Measurements from ENCODE around the gene TMEM229A. TPM values are rescaled to one million over a fixed set of nuclear protein-coding genes. Genes with fewer than 3 reads are reported as not detected.

TMEM229A gene
- polyA plus RNA-seq, 1 donor (not counting 4 experiments of a cell fraction or from before 2014, with no cell fraction given), result not detected

- no peak overlapping the region for H2AFZ ChIP-seq (ENCODE audit: control insufficient read depth, low read length)
- H3K27me3 ChIP-seq (ENCODE audit: control insufficient read depth, extremely low read depth, insufficient read depth, low read length), result no peaks in the 10 kb centered on the region
- H3K9me3 ChIP-seq (ENCODE audit: control insufficient read depth, low read depth, low read length), result no peaks in the 10 kb centered on the region
- dilution Hi-C loops (cut with MboI; ENCODE audit: extremely low pct_ligation_motif_present, low sequenced_read_pairs), result no loop called here
- no peaks in the 10 kb centered on the region for H3K9me1 ChIP-seq (ENCODE audit: control insufficient read depth, extremely low read depth, insufficient read depth, low read length)
- TF ChIP-seq CTCF (optimal IDR thresholded peaks at IDR 0.05 in 1 of 3, IDR thresholded peaks at IDR 0.05 in 1 of 3, conservative IDR thresholded peaks at IDR 0.05 in 1 of 3; ENCODE audit: extremely low read depth in 1 of 3, insufficient read depth in 2 of 3, low read length in 3 of 3) (no peak), EZH2 (IDR thresholded peaks at IDR 0.05; ENCODE audit: low read length) (no peak)
- H4K20me1 ChIP-seq (ENCODE audit: control insufficient read depth, extremely low read depth, insufficient read depth, low read length), result no peaks in the 10 kb centered on the region
- FAIRE-seq (no peak), DNase-seq (ENCODE audit: low read depth, low spot score) (no peak)
- no peaks in the 10 kb centered on the region for H3K79me2 ChIP-seq (ENCODE audit: control insufficient read depth, insufficient read depth, low read length)
- H3K4me2 ChIP-seq (ENCODE audit: control insufficient read depth, extremely low read depth, insufficient read depth, low read depth, low read length), result no peak overlapping the region
- H3K4me3 ChIP-seq (ENCODE audit: control insufficient read depth in 2 of 3, extremely low read depth in 1 of 3, insufficient read depth in 2 of 3, low read depth in 1 of 3, low read length in 3 of 3), result no peak overlapping the region
- no peak overlapping the region for H3K27ac ChIP-seq (ENCODE audit: control insufficient read depth, insufficient read depth, low read length)
- no peak overlapping the region for H3K9ac ChIP-seq (ENCODE audit: control insufficient read depth, extremely low read depth, insufficient read depth, low read length)
- peaks cover 11% of the 10 kb centered on the region for H3K4me1 ChIP-seq (ENCODE audit: control insufficient read depth, extremely low read depth, insufficient read depth, low read length)
- H3K36me3 ChIP-seq (ENCODE audit: control insufficient read depth in 2 of 2, extremely low read depth in 1 of 2, insufficient read depth in 2 of 2, low read length in 2 of 2), result no peaks in the 10 kb centered on the region
These were observed 39.9 kb upstream of the TMEM229A start for GRCh38 chr7:124072603-124073309.

DNA sequence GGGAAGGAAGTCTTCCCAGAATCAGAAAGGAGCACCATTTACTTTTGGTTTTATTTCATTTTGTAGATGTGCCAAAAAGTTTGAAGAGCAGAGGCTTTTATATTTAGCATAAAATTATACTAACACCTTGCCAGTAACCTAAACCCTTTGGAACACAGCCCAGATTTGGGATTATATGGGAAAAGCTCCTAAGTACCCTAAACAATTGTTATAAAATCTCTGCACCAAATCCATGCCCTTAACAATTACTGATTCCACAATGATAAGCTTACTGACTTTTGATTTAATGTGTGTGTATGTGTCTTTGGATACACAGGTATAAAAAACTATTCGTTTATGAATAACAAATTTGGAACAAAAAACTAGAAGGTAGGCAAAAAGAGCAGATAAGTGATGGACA, 39.0 kb upstream of the TMEM229A start:
- dilution Hi-C loops (cut with MboI; ENCODE audit: extremely low pct_ligation_motif_present, low sequenced_read_pairs), result no loop called here
- FAIRE-seq, result no peak
- no peaks in the 10 kb centered on the region for H3K27me3 ChIP-seq (ENCODE audit: control insufficient read depth, extremely low read depth, insufficient read depth, low read length)

More for the DNA sequence above, 39.0 kb upstream of the TMEM229A start:
- no peaks in the 10 kb centered on the region for H3K36me3 ChIP-seq (ENCODE audit: control insufficient read depth in 2 of 2, extremely low read depth in 1 of 2, insufficient read depth in 2 of 2, low read length in 2 of 2)
- DNase-seq (ENCODE audit: low read depth, low spot score), result no peak
- no peaks in the 10 kb centered on the region for H3K9me3 ChIP-seq (ENCODE audit: control insufficient read depth, low read depth, low read length)
- H4K20me1 ChIP-seq (ENCODE audit: control insufficient read depth, extremely low read depth, insufficient read depth, low read length), result no peaks in the 10 kb centered on the region
- no peak overlapping the region for H2AFZ ChIP-seq (ENCODE audit: control insufficient read depth, low read length)
- TF ChIP-seq CTCF (optimal IDR thresholded peaks at IDR 0.05 in 1 of 3, IDR thresholded peaks at IDR 0.05 in 1 of 3, conservative IDR thresholded peaks at IDR 0.05 in 1 of 3; ENCODE audit: extremely low read depth in 1 of 3, insufficient read depth in 2 of 3, low read length in 3 of 3), result no peak
- TF ChIP-seq EZH2 (IDR thresholded peaks at IDR 0.05; ENCODE audit: low read length), result no peak
- H3K4me1 ChIP-seq (ENCODE audit: control insufficient read depth, extremely low read depth, insufficient read depth, low read length), result peaks cover 11% of the 10 kb centered on the region
- no peaks in the 10 kb centered on the region for H3K9me1 ChIP-seq (ENCODE audit: control insufficient read depth, extremely low read depth, insufficient read depth, low read length)
- no peak overlapping the region for H3K9ac ChIP-seq (ENCODE audit: control insufficient read depth, extremely low read depth, insufficient read depth, low read length)
- H3K4me3 ChIP-seq (ENCODE audit: control insufficient read depth in 2 of 3, extremely low read depth in 1 of 3, insufficient read depth in 2 of 3, low read depth in 1 of 3, low read length in 3 of 3), result no peak overlapping the region
- H3K27ac ChIP-seq (ENCODE audit: control insufficient read depth, insufficient read depth, low read length), result no peak overlapping the region
- H3K4me2 ChIP-seq (ENCODE audit: control insufficient read depth, extremely low read depth, insufficient read depth, low read depth, low read length), result no peak overlapping the region
- H3K79me2 ChIP-seq (ENCODE audit: control insufficient read depth, insufficient read depth, low read length), result no peaks in the 10 kb centered on the region
